RKO (cell line): ENCODE data around the gene DAB2IP.

Experiments used
- DNase-seq: peaks from one replicate; pipeline ENCODE4 v3.0.0-alpha.2; 2016; ENCODE audit warnings: low spot score

The DAB2IP gene

DNA sequence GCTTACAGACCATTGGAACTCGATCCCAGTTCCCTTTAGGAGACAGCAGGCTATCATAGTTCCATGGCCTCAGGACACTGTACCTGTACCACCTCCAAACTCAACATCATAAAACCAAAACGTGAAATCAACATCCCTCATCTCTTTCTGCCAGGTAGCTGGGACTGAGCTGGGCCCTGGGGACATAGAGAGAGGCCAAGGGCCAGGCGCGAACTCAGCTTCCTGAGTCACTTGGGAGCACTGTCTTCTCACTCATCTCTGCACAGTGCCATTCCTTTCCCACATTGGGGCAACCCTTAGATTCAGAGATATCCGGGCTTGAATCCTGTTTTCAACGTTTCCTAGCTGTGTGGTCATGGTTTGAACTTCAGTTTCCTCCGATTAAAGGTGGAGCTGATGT, 12.2 kb downstream of the DAB2IP start:
- no peak for DNase-seq

DNA sequence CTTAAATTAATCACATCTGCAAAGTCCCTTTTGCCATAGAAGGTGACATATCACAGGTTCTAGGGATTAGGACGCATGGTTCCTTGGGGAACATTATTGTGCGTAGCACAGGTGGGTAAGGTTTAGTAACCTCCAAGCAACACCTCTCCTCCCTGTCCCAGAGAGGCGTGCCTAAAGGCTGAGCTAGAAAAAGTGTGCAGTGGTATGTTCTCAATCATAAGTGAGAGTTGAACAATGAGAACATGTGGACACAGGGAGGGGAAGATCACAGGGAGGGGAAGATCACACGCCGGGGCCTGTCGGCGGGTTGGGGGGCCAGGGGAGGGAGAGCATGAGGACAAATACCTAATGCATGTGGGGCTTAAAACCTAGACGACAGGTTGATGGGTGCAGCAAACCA, 14.9 kb downstream of the DAB2IP start:
- DNase-seq, result no peak

GRCh38 chr9:121667214-121667613, 15.8 kb downstream of the DAB2IP start:
- no peak for DNase-seq

DNA sequence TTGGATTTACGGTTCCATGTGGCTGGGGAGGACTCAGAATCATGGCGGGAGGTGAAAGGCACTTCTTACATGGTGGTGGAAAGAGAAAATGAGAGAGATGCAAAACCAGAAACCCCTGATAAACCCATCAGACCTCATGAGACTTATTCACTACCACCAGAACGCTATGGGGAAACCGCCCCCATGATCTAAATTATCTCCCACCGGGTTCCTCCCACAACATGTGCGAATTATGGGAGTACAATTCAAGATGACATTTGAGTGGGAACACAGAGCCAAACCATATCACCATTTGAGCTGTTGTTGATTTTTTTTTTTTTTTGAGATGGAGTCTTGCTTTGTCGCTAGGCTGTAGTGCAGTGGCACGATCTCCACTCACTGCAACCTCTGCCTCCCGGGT, 16.5 kb downstream of the DAB2IP start:
- no peak for DNase-seq

GRCh38 chr9:121670431-121670830, 19.0 kb downstream of the DAB2IP start:
- DNase-seq, result no peak

DNA sequence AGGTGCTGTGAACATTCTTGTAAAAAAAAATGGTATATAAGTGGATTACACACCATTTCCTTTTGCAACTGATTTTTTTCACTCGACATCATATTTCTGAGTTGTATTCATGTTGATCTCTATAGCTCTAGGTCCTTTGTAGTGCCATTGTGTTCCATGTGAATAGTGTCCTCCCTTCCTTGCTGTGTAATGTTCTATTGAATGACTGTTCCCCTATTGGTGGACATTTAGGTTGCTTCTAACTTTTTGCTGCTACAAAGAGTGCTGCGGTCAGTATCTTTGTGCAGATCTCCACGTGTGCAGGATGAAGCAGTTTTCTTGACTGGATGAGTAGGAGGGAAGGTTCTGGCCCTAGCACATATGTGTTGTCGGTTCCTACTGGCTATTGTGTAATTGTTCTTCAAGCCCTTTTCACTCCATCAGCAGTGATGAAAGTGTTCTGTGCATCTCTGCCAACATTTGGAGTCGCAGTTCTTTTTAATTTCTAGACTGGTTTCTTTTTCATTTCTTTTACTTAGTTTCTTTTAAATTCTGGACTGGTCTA, 20.2 kb downstream of the DAB2IP start:
- no peak for DNase-seq

DNA sequence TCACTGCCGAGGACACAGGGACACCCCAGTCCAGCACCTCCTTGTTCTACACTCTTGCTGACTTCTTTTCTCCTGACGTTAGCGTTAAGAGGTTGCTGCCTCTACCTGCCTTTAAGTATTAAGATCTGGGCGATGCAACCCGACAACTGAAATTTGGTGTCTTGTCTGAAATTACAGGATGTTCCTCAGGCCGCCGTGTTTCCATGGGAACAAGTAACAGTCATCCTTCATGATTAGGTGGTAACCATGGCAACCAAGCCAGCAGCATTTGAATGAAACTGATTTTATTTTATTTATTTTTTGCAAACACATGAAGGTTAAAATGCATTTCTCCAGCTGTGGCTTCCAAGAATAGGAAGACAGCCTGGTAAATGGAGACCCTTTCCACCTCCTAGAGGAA, 20.8 kb downstream of the DAB2IP start:
- no peak for DNase-seq

- DNase-seq, result no peak
Measured at GRCh38 chr9:121672986-121673385, 21.6 kb downstream of the DAB2IP start.

- no peak for DNase-seq
Measured at GRCh38 chr9:121673576-121673975, 22.1 kb downstream of the DAB2IP start.

- no peak for DNase-seq
Measured at GRCh38 chr9:121674017-121674416, 22.6 kb downstream of the DAB2IP start.

GRCh38 chr9:121674952-121675351, 23.5 kb downstream of the DAB2IP start:
- peak; percentile 48 for DNase-seq

GRCh38 chr9:121675381-121675780, 23.9 kb downstream of the DAB2IP start:
- DNase-seq, result no peak

DNA sequence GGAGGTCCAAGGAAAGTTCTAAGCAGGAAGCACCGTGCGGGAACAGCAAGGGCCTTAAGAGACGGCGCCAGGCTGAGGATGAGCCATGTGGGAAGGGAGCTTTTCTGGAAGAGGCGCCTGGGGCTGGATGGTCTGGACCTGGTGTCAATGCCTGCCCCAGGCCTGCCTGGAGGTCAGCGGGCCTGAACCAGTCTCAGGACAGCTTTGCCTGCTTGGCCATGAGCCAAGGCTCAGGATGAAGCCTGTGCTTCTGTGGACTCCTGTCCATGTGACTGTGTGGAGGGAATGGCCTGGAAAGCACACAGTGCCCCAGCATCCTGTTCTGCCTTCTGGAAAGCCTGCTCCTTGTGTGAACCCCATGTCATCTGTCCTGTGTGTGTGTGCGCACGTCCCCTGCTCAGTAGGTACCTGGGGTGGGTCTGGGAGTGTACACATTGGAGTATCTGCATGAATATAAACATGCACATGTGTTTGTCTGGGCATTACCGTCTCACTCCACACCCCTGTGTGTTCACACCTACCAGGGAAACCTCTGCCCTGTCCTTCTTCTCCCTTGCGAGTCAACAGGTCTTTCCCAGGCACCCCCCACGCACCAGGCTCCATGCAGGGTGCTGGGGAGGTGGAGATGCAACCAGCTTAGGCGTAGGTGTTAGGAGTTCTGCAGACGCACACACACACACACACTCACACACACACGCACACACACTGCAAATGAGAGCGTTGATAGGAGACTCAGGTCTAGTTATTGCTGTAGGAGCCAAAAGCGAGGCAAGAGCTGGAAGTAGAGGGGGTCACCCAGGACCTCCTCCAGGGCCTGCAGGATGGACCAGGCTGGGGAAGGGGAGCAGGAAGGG, 24.8 kb downstream of the DAB2IP start:
- DNase-seq, result no peak

GRCh38 chr9:121676926-121677325, 25.5 kb downstream of the DAB2IP start:
- DNase-seq, result no peak

DNA sequence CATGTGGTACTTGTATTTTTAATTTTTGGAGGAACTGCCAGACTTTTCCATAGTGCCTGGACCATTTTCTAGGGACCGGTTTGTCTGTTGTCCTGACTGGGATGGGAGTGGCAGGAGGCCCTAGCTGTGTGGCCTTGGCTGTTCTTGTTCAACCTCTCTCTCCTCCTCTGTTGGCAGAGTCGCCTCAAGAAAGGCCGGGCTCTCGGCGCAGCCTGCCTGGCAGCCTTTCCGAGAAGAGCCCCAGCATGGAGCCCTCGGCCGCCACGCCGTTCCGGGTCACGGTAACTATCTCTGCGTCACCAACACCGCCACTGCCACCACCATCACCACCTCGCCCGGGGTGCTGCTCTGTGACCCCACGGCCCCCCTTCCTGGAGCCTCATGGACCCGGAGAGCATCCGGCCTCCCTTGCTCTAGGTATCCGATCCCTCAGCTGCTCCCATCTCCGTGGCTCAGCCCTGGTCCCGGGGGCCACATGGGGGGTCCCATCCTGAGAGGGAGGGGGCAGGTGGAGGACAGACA, 27.1 kb downstream of the DAB2IP start:
- DNase-seq, result no peak

DNA sequence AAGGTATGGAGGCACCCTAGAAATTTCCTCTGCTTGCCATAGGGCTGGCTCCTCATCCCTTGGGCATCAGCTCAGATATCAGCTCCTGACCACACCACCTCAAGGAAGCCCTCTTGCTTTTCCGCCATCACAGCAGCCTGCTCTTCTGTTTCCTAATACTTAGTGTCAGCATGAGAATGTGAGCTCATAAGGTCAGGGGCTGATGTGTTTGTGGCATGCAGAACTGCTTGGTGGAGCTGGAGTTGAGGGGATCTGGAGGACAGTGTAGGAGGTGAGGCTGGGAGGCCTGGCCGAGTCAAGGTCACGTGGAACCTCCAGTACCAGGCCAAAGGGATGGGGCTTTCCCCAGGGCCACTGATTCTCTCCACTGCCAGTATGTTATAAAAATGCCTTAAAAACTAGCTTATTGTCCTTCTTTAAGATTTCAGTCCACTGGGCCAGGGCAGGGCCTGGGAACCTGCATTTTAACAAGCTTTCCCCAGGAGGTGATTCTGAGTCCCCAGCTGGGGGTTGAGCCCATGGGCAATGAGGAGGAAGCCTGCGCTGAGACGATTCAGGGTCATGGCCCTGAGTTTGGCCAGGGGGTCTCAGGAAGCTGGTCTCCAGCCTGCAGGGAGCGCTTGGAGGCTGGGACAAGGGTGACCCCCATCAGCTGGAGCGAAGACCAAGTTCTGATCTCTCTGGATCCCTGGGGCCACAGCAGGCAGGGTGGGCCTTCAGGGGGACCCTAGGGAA, 28.6 kb downstream of the DAB2IP start:
- no peak for DNase-seq

- DNase-seq, result no peak
Measured at GRCh38 chr9:121681404-121681803, 30.0 kb downstream of the DAB2IP start.

DNA sequence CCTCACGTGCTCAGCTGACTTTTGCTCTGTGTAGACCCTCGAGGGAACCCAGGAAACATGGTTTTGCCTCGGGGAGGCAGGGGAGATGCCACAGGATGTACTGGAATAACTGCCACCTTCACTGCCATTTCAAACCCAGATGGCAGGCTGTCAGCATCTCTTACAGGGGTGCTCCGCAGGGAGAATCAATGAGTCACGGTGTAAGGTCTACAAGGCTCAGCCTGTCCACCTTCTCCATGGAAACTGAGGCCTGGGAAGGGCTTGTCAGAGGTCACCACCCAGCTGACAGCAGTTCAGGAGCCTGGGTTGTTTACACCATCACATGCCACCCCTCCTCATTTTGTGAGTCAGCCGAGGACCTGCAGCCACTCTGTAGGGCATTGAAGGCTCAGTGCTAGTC, 30.8 kb downstream of the DAB2IP start:
- no peak for DNase-seq

- no peak for DNase-seq
Measured at GRCh38 chr9:121682926-121683515, 31.6 kb downstream of the DAB2IP start.

DNA sequence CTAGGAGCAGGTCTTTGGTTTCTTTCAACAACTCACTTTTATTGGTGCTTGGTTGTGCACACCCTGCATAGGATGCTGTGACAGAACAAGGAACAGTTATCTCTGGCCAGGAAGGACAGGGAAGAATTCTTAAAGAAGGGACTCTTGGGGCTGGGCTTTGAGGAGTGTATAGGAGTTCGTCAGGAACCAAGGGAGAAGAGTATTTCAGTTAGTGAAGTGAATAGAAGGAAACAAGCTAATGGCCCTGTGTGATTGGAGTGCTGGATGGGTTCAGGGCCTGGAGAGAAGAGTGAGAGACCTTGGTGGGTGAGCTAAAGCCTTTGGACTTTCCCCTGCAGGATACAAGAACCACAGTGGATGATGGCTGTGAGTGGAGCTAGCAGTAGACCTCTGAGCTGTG, 32.2 kb downstream of the DAB2IP start:
- DNase-seq, result no peak

GRCh38 chr9:121684381-121685145, 33.1 kb downstream of the DAB2IP start:
- DNase-seq, result no peak
